HepG2 (cell line): ENCODE data around the gene B3GALT6. TPM values are rescaled to one million over a fixed set of nuclear protein-coding genes. Genes with fewer than 3 reads are reported as not detected.

ENCODE experiments used
- BHLHE40 ChIP-seq: IDR thresholded peaks from 2 replicates; pipeline ENCODE4 v1.6.1; 2011; ENCODE audit warnings: low read length, improper control_type of control experiment
- RFXAP ChIP-seq: sonication (generic); formaldehyde crosslinking; IDR thresholded peaks from 2 replicates; pipeline ENCODE4 v1.4.0; 2020; ENCODE audit warnings: missing genetic modification reagents, borderline replicate concordance
- polyA plus RNA-seq, 8 experiments: library from polyadenylated mRNA; depleted of rRNA in 3 of 8; stranded (reverse) in 7 of 8; unstranded in 1 of 8; fragments of >200 nt; fragmentation: Illumina TruSeq in 4 of 8; extraction: Trizol in 4 of 8; gene quantifications; 2 replicates each; pipeline versions ENCODE4 v1.2.1 to v1.2.3, GENCODE V29; 2011 to 2016; ENCODE audit warnings: low read depth in 4 of 8, missing spikeins in 1 of 8, mixed read lengths in 1 of 8; ENCODE audit not compliant: insufficient read depth in 1 of 8
- total RNA-seq, 5 experiments: library from RNA; depleted of rRNA; stranded (reverse); fragments of >200 nt; fragmentation: Illumina TruSeq; extraction: Trizol; gene quantifications; 2 replicates each; pipeline ENCODE4 v1.2.3, GENCODE V29; 2016; ENCODE audit warnings: low read depth in 1 of 5
- TF ChIP-seq, protein P1 (sequence below), 2 experiments: sonication (generic) in 1 of 2; formaldehyde crosslinking in 1 of 2; IDR thresholded peaks; 2 replicates each; pipeline versions ENCODE4 v1.6.1 to v1.9.0; 2014 to 2022; ENCODE audit warnings: antibody characterized with exemption in 1 of 2, borderline replicate concordance in 1 of 2, inconsistent platforms in 1 of 2, low read depth in 1 of 2, missing genetic modification reagents in 1 of 2
- TF ChIP-seq, protein P2 (sequence below): sonication (generic); formaldehyde crosslinking; IDR thresholded peaks from 2 replicates; pipeline ENCODE4 v1.5.1; 2020; ENCODE audit warnings: mild to moderate bottlenecking, missing genetic modification reagents, moderate library complexity
- TF ChIP-seq, protein P3 (sequence below): sonication (generic); formaldehyde crosslinking; IDR thresholded peaks from 2 replicates; pipeline ENCODE4 v1.4.0; 2020; ENCODE audit warnings: low read depth, missing genetic modification reagents

B3GALT6 gene
- total and polyA plus RNA-seq, 2 of the 13 experiments (the other 11 are each of a cell fraction or from before 2014, with no cell fraction given) = 3.9 to 14.2 TPM

DNA sequence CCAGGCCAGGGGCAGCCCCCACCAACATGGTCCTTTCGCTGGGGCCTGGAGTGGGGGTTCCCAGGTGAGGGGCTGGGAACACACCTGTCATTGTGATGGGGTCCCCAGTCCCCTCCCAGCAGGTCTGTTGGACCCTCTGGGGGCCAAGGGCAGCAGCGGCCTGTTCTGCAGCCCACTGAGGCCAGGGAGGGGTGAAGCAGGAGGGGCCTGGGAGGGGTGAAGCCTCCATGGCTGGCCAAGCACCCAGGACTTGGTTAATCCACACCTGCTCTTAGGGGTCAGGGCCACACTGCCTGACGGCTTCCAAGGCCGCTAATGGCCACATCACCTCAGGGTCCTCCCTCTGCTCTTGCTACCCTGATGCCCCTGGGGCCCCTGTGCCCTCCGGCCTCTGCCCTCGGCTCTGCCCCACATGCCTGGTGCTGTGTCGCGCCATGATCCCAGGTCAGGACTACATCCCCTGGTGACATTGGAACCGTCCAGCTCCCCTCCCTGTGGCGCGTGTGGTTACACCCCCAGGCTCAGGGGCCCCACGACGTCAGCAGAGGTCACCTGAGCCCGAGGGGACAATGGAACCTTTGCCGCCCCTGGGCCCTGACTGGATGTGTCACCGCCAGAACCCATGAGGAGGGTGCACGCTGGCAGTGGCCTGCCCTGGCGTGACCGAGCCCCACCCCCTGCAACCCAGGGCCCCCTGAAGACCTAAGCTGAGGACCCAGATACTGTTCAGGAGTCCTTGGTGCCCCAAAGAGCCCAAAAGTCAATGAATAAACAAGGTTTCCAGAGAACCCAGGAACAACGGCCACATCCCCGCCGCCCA lies 32.7 kb upstream of the B3GALT6 start (continued):
- TF ChIP-seq, protein P1, sequence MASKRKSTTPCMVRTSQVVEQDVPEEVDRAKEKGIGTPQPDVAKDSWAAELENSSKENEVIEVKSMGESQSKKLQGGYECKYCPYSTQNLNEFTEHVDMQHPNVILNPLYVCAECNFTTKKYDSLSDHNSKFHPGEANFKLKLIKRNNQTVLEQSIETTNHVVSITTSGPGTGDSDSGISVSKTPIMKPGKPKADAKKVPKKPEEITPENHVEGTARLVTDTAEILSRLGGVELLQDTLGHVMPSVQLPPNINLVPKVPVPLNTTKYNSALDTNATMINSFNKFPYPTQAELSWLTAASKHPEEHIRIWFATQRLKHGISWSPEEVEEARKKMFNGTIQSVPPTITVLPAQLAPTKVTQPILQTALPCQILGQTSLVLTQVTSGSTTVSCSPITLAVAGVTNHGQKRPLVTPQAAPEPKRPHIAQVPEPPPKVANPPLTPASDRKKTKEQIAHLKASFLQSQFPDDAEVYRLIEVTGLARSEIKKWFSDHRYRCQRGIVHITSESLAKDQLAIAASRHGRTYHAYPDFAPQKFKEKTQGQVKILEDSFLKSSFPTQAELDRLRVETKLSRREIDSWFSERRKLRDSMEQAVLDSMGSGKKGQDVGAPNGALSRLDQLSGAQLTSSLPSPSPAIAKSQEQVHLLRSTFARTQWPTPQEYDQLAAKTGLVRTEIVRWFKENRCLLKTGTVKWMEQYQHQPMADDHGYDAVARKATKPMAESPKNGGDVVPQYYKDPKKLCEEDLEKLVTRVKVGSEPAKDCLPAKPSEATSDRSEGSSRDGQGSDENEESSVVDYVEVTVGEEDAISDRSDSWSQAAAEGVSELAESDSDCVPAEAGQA (IDR thresholded peaks at IDR 0.05; ENCODE audit: low read depth) = no peak
- TF ChIP-seq, protein P1 (CRISPR knock-in tag; IDR thresholded peaks at IDR 0.05; ENCODE audit: borderline replicate concordance) = no peak
- TF ChIP-seq RFXAP = no peak
- TF ChIP-seq, protein P2, sequence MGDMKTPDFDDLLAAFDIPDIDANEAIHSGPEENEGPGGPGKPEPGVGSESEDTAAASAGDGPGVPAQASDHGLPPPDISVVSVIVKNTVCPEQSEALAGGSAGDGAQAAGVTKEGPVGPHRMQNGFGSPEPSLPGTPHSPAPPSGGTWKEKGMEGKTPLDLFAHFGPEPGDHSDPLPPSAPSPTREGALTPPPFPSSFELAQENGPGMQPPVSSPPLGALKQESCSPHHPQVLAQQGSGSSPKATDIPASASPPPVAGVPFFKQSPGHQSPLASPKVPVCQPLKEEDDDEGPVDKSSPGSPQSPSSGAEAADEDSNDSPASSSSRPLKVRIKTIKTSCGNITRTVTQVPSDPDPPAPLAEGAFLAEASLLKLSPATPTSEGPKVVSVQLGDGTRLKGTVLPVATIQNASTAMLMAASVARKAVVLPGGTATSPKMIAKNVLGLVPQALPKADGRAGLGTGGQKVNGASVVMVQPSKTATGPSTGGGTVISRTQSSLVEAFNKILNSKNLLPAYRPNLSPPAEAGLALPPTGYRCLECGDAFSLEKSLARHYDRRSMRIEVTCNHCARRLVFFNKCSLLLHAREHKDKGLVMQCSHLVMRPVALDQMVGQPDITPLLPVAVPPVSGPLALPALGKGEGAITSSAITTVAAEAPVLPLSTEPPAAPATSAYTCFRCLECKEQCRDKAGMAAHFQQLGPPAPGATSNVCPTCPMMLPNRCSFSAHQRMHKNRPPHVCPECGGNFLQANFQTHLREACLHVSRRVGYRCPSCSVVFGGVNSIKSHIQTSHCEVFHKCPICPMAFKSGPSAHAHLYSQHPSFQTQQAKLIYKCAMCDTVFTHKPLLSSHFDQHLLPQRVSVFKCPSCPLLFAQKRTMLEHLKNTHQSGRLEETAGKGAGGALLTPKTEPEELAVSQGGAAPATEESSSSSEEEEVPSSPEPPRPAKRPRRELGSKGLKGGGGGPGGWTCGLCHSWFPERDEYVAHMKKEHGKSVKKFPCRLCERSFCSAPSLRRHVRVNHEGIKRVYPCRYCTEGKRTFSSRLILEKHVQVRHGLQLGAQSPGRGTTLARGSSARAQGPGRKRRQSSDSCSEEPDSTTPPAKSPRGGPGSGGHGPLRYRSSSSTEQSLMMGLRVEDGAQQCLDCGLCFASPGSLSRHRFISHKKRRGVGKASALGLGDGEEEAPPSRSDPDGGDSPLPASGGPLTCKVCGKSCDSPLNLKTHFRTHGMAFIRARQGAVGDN (CRISPR knock-in tag) = peak; percentile 62
- 0 out of 2 replicates have a peak, but pooled peaks have one; percentile 23 for TF ChIP-seq BHLHE40
- TF ChIP-seq, protein P3, sequence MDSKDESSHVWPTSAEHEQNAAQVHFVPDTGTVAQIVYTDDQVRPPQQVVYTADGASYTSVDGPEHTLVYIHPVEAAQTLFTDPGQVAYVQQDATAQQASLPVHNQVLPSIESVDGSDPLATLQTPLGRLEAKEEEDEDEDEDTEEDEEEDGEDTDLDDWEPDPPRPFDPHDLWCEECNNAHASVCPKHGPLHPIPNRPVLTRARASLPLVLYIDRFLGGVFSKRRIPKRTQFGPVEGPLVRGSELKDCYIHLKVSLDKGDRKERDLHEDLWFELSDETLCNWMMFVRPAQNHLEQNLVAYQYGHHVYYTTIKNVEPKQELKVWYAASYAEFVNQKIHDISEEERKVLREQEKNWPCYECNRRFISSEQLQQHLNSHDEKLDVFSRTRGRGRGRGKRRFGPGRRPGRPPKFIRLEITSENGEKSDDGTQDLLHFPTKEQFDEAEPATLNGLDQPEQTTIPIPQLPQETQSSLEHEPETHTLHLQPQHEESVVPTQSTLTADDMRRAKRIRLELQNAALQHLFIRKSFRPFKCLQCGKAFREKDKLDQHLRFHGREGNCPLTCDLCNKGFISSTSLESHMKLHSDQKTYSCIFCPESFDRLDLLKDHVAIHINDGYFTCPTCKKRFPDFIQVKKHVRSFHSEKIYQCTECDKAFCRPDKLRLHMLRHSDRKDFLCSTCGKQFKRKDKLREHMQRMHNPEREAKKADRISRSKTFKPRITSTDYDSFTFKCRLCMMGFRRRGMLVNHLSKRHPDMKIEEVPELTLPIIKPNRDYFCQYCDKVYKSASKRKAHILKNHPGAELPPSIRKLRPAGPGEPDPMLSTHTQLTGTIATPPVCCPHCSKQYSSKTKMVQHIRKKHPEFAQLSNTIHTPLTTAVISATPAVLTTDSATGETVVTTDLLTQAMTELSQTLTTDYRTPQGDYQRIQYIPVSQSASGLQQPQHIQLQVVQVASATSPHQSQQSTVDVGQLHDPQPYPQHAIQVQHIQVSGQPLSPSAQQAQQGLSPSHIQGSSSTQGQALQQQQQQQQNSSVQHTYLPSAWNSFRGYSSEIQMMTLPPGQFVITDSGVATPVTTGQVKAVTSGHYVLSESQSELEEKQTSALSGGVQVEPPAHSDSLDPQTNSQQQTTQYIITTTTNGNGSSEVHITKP (CRISPR knock-in tag) = peak; percentile 95
